Measurements from ENCODE around the gene SIM2.

GRCh38 chr21:36717976-36718375 lies 19.1 kb downstream of the SIM2 start:
- TF ChIP-seq EP300 (IDR thresholded peaks at IDR 0.05) (no peak), CTCF (IDR thresholded peaks at IDR 0.05) (no peak), POLR2A (IDR thresholded peaks at IDR 0.05; ENCODE audit: low read depth) (no peak)
